ENCODE results near the gene FRG1.
"Not testable (repeated sequence)": the region's sequence is repeated elsewhere in the genome, so short reads cannot be mapped to it uniquely, and the experiment has no call there.

DNA sequence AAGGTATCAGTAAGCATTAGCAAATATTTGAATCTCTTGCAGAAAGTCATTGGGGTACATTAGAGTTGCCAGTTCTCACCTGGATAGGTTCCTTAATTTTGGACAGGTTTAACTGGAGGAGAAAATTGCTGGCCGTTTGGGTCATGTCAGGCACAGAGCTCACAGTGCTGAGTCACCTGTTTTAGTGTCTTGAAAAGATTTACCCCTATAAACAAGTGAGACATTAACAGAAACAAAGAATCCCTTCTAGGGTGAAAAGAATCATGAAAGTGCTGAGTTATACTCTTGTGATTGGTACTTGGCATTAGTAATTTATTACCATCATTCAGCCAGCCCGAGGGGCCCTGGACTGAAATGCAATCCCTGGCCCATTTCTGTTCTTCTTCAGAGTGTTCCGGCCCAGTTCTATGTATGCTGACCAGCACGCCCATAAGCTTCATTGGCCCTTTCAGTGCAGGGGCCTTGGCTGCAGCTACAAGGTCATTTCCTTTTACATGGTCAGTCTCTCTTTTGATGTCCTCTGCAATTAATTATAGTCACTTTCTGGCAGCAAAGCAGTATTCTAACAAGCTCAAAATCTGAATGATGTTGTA is 45.1 kb downstream of the FRG1 start:
- TF ChIP-seq, protein P1, sequence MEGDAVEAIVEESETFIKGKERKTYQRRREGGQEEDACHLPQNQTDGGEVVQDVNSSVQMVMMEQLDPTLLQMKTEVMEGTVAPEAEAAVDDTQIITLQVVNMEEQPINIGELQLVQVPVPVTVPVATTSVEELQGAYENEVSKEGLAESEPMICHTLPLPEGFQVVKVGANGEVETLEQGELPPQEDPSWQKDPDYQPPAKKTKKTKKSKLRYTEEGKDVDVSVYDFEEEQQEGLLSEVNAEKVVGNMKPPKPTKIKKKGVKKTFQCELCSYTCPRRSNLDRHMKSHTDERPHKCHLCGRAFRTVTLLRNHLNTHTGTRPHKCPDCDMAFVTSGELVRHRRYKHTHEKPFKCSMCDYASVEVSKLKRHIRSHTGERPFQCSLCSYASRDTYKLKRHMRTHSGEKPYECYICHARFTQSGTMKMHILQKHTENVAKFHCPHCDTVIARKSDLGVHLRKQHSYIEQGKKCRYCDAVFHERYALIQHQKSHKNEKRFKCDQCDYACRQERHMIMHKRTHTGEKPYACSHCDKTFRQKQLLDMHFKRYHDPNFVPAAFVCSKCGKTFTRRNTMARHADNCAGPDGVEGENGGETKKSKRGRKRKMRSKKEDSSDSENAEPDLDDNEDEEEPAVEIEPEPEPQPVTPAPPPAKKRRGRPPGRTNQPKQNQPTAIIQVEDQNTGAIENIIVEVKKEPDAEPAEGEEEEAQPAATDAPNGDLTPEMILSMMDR (IDR thresholded peaks at IDR 0.05) = not testable (repeated sequence)
- TF ChIP-seq POLR2AphosphoS5, POLR2A (IDR thresholded peaks at IDR 0.05): not testable (repeated sequence)
